HG03095 (cell line): ENCODE data around the gene MGP.

Source experiments
- ATAC-seq: cut with Tn5 transposase; IDR thresholded peaks from one replicate; pipeline ENCODE4 v1.9.1; 2021; ENCODE audit warnings: moderate library complexity; ENCODE audit not compliant: unreplicated experiment

The MGP gene

DNA sequence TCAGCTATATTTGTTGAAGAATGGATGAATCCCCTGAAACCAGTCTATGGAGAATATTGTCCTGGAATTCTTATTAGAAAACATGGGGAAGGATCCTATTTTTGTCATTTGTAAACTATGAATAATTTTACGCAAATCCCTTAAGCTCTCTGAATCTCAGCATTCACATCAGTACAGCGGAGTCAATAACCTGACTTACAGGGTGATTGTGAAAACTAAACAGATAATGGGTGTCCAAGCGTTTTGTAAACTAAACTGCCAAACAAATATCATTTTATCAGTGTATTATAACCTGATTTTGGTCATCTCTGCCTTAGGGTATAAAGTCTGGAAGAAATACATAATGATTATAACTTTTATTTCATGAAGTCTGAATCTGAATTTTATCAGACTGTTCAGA is 52.3 kb downstream of the MGP start:
- ATAC-seq: no peak
